ENCODE data around the gene CSNK2A2. TPM values are rescaled to one million over a fixed set of nuclear protein-coding genes. Genes with fewer than 3 reads are reported as not detected.

CSNK2A2 gene
- total RNA-seq, 1 donor from 2014 or later = 45.0 TPM

DNA sequence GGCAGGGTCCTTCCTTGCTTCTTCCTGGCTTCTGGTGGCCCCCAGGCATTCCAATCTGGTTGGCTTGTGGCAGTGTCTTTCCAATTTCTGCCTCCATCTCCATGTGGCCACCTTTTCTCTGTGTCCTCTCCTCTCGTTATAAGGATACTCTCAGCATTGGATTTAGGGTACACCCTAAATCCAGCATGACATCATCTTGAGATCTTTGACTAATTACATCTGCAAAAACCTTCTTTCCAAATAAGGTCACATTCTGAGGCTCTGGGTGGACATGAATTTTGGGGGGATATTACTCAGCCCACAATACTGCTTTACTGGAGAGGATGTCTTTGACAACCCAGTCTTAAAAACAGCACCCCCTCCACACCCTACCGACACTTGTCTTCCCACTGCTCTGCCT, 49.8 kb downstream of the CSNK2A2 start:
- no peak for DNase-seq (ENCODE audit: low read depth, low spot score)

DNA sequence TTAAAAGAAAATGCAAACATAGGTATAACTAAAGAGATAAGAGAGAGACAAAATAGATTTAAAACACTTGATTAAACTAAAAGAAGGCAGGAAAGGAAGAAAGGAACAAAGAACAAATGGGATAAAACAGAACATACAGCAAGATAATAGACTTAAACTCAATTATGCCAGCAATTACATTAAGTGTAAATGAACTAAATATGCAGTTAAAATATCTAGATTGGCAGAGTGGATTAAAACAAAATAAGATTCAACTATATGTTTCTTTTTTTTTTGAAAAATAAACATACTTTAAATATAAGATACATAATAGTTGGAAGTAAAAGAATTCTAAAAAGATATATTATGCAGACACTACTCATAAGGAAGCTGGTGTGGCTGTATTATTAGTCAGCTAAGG, 59.1 kb downstream of the CSNK2A2 start:
- no peak for DNase-seq (ENCODE audit: low read depth, low spot score)

DNA sequence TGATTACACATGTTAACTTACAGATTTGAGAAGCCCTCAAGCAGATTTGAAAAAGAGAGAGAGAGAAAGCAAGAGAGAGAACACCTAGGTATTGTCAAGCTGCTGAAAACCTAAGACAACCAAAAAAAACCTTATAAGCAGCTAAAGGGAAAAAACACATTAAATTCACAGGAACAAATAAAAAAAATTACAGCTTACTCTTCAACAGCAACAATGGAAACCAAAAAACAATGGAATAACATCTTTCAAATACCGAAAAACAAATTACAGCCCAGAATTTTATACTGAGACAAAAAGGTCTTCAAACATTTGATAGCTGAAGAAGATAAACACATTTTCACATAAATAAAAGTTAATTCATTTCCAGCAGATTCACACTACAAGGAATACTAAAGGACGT, 60.3 kb downstream of the CSNK2A2 start:
- no peak for DNase-seq (ENCODE audit: low read depth, low spot score)

DNA sequence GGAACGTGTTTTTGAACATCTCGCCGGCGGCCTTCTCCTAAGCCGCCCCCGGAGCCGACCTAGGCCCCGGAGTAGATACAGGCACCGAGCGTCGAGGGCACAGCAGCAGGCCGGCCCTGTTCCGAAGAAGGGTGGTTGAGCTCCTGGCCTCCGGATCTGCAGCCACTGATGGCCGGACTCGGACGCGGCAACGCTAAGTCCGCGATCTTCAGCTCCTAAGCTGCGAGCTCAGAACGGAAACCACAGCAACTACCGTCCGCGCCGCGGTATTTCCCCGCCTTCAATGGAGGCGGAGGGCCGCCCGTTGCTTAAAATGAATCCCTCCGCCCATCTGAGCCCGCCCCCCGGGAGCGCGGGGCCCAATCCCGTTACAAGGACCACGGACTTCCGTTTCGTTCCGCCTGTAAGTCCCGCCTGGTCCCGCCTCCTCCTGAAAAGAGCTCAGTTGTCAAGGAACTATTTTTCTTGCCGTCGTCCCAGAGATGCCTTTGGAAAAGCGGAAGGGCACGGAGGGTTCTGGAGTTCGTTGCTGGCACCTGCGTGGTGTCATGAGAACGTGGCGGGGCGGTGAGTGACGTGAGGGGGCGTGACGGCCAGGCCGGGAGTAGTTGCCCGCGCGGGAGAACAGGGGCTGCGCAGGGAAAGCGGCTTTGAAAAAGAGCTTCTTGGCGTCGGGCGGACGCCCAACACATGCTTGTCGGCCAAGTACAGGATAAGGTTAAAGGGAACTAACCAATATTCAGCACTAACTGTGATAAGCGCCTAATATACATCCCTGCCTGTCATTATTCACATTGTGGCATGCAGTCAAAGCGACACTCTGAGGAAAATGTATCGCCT, 68.6 kb downstream of the CSNK2A2 start, which contains the start of gene CFAP20:
TSS of gene CFAP20 (minus strand) at position 285 of the 840 bp plus-strand sequence. CDS start at position 19, 266 bp downstream.
- DNase-seq (ENCODE audit: low read depth, low spot score) = peak; percentile 100

DNA sequence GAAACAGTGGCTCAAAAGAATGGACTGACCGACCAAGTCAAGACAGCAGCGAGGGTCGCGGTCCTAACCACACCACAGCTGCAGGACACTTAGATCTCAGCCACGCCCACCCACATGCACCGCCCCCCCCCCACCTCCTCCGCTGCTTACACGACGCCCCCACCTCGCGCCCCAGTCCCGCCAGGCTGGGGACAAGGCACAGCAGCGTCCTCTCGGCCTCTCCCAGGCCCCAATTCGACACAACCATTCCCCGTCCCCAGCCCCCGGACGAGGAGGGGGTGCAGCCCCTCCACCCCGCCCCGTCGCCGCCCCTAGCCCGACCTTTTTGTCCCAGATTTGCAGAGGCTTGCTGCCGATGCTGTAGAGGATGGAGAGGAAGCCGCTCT, 69.2 kb downstream of the CSNK2A2 start:
- no peak for DNase-seq (ENCODE audit: low read depth, low spot score)

DNA sequence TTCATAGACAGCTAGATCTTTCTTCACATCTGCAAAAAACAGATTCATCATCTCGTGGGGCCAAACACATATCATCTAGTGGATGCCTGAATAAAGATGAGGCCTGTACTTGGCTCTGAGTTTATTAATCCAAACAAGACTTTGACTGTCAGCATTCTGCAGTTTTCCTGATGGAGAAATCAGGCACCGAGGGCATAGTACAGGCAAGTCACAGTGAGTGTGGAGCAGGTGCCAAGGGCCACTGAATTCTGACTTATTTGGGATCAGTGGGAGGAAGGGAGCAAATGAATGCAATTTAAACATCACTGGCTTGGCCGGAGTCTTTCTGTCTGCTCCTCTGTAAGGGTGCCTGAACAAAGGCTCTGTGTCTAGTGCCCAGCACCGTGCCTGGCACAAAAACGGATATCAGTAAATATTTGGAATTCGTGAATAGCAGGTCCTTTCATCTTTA, 69.7 kb downstream of the CSNK2A2 start:
- no peak for DNase-seq (ENCODE audit: low read depth, low spot score)

DNA sequence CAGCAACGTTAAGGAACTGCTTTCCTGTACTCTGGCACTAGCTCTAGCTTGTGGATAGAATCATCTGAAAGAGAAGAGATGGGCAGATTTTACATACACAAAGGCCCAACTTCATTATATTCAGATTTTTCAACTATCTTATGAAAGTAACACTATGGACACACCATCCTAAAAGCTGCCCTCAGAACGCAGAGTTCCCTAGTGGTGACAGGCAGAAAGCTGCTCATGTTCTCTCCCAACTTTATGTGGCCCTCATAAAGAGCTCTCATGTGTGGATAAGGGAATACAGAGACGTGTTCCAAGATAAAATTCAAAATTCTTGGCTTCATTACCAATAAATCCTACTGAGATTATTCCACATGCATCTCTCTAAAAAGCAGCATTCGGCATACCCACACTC, 70.3 kb downstream of the CSNK2A2 start:
- no peak for DNase-seq (ENCODE audit: low read depth, low spot score)

DNA sequence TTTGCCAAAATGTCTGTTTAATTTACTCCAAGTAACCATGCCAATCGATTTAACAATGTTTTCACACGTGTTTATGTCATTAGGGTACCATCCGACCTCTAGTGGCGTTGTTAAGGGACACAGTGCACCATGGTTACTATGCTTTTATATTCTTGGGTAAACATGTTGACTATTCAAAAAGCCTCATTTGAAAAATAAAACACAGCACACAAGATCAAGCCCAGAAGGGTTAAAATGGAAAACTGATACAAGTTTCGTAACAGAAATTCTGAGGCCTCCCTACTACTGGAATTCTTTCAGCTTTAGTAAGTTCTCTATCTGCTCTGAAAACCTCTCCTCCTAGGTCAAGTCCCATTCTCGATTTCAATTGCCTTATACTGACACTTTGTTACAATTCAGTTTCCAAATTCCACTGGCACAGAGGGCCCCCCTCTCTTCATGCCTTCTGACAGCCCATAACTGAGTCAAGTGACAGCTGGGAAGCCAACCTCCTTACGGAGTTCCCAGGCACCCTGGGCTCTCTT, 70.8 kb downstream of the CSNK2A2 start:
- peak; percentile 54 for DNase-seq (ENCODE audit: low read depth, low spot score)

DNA sequence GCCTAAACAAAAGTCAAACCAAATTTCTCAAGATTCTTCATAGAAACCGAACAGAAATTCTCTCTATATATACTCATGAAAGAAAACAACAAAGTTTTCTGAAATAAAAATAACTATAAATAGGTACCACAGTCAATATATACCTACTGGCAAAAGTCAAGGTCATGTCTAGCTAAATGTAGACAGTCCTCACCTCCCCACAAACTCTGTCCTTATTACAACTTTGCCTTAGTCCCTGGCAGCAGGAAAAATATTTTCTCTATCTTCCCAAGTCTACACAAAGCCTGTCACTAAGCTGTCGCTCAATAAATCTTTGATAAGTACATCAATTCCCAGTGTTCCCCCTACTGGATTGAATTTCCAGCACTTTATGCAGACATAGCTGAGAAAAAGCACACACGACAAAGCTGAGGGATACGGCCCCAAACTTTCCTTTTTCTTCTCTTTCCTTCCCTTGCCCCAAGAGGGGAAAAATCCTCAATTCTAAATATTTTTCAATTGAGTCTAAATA, 71.4 kb downstream of the CSNK2A2 start:
- no peak for DNase-seq (ENCODE audit: low read depth, low spot score)

DNA sequence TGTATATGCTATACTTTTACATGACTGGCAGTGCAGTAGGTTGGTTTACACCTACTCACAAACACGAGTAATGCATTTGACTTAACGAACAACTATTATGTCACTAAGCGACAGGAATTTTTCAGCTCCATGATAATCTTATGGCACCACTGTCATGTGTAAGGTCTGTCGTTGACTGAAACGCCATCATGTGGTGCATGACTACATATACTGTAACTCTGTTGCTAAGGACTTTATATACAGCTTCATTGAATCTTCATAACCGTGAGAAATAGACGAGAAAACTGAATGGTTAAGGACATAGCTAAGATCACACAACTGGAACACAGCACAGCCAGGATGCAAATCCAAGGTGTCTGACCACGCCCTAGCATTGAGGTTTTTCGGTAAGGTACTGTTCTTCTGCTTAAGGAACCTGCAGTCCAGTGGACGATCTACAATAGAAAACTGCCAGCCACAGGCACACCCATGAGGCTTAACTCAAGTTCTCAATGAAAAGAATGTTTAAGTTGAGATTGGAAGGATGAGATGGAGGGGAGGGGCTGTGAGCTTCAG, 72.0 kb downstream of the CSNK2A2 start:
- no peak for DNase-seq (ENCODE audit: low read depth, low spot score)

DNA sequence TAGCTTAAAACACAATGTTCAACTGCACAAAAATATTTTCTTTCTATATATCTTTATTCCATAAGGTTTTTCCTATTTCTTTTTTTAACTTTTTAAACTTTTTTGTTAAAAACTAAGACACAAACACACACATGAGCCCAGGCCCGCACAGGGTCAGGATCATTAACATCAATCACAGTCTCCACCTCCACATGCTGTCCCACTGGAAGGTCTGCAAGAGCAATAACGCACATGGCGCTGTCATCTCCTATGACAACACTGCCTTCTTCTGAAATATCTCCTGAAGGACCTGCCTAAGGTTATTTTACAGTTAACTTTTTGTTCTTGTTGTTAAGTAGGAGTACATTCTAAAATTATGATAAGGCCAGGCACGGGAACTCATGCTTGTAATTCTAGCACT, 72.9 kb downstream of the CSNK2A2 start:
- no peak for DNase-seq (ENCODE audit: low read depth, low spot score)

DNA sequence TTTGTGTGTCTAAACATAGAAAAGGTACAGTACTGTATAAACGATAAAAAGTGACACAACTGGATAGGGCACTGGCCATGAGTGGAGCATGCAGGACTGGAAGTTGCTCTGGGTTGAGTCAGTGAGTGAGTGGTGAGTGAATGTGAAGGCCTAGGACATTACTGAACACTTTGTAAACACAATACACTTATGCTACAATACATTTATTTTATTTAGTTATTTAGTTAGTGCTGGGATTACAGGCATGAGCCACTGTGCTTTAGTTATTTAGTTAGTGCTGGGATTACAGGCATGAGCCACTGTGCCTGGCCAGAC, 73.3 kb downstream of the CSNK2A2 start:
- no peak for DNase-seq (ENCODE audit: low read depth, low spot score)

DNA sequence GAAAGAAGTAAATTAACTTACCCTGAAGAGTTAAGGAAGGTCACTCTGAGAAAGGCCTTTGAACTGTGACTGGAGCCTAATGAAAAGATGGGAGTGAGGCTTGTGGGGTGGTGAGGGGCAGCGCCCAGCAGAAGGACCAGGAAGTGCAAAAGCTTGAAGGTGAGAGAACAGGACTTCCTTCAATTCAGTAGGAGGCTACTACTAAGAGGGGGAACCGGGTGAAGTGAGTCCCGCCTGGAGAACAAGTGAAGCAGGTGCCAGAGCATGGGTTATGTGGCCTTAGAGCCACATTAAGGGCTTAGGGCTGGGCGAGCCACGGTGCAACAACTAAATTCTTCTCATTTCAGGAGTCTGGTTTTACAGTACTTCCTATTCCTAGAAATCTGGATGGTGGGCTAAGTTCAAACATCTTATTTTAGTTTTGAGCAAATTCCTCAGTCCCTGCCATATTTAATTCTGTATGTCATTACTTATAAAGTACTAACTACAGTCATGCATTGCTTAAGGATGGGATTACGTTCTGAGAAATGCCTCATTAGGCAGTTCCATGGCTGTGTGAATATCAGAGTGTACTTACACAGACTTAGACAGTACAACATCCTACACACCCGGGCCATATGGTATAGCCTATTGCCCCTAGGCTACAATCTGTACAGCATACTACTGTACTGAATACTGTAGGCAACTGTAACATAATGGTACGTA, 73.9 kb downstream of the CSNK2A2 start:
- no peak for DNase-seq (ENCODE audit: low read depth, low spot score)

DNA sequence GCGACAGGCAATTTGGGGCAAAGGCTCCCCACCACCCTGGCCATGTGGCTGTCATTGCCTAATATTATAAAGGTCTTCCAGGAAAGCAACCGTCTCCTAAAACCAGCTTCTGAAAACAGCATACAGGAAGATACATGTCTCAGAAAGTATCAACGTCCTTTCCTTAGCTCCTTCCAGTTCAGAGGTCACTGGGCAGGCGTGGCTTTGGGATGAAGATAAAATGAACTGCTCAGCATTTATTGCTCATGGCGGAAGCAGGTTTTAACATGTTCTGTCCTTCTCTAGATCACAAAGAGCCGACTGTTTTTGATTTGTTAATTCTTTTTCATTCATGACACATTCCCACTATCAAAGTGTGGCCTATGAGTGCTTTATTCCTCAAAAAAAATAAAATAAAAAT, 76.8 kb downstream of the CSNK2A2 start:
- no peak for DNase-seq (ENCODE audit: low read depth, low spot score)

DNA sequence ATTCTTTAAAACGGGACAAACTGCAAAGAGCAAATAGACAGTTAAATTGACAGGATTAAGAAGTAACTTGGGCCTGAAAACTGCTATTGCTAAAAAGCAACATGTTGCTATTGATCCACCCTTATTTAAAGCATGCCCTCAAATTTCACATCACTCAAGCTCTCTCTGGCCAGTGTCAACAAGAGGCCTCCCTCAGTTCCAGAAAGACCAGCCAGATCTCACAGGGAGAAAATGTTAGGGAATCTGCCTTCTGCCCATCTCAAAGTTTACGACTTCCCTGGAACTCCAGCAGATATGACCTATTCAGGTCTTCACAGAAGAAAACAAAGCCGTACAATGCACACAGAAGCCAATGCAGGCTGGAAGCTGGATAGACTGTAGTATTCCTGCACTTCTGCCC, 77.7 kb downstream of the CSNK2A2 start:
- DNase-seq (ENCODE audit: low read depth, low spot score) = no peak

DNA sequence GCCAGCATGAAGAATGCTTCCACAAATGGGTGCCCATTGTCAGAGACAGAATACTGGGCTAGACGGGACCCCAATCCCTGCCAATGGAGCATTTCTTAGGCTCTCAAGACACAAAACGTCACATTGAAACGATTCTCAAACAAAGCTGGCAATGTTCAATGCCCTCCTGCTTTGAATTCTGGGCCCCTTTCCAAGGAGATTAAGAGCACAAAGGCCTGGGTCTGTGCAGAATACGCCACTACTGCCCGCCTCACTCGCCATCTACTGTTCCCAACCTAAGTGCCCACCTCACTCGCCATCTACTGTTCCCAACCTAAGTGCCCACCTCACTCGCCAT, 78.4 kb downstream of the CSNK2A2 start:
- DNase-seq (ENCODE audit: low read depth, low spot score) = no peak

DNA sequence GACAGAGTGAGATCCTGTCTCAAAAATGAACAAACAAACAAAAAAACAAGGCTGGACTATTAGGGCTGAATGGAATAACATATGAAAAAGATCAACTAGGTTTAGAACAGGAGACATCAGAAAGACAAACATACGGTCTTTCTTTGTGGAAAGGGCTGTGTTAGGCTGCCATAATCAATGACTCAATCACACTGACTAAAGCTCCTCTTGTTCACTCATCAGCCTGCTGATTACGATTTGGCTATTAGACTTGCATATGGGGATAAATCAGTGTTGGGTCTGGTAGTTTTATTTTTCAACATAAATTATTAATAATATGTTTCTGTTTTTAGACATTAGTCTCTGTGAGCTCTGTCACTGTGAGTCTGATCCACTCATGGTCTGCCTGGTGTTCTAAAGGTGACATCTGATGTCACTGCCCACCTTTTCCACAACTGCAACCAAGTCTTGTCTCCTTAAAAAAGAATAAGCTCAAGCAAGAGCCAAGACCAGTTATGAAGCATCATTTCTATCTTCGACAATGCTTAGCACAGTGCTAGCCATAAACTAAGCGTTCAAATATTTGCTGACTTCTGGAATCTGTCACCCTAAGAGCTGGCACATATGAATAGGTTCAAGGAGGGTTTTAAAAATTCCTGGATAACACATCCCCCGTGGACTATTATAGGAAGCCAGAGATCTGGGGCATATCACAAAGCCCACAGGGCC, 79.0 kb downstream of the CSNK2A2 start:
- DNase-seq (ENCODE audit: low read depth, low spot score) = no peak

DNA sequence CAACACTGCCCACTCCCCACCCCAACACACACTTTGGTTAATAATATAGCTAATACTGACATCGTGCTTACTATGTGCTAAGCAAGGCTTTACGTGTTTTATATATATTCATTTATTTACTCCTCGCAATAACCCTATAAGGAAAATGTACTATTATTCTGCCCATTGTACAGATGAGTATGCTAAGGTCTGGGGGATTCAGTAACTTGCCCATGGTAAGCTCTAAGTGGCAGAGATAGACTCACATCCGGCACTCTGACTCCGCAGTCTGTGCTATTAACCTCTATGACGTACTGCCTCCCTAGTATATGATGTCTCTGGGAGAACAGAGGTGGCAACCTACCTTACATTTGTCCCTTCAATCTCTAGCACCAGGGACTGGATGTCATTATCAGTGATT, 81.4 kb downstream of the CSNK2A2 start:
- DNase-seq (ENCODE audit: low read depth, low spot score) = no peak

DNA sequence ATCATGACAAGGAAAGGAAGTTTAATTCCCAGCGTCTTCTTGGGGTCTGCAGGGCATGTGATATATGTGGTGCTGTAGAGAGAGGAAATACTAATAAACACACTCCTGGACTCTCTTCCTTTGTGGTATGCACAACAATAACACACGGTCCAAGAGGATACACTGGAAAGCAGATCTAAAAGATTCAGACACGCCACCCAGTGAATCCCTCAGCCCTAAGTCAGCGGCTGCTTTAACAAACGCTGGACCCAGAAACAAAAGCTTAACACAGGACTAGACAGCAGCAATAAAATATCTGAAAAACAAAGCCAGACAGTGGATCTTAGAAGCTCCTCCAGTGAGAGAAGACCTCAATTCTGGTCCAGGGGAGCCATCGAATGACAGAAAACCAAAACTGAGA, 81.8 kb downstream of the CSNK2A2 start:
- no peak for DNase-seq (ENCODE audit: low read depth, low spot score)

DNA sequence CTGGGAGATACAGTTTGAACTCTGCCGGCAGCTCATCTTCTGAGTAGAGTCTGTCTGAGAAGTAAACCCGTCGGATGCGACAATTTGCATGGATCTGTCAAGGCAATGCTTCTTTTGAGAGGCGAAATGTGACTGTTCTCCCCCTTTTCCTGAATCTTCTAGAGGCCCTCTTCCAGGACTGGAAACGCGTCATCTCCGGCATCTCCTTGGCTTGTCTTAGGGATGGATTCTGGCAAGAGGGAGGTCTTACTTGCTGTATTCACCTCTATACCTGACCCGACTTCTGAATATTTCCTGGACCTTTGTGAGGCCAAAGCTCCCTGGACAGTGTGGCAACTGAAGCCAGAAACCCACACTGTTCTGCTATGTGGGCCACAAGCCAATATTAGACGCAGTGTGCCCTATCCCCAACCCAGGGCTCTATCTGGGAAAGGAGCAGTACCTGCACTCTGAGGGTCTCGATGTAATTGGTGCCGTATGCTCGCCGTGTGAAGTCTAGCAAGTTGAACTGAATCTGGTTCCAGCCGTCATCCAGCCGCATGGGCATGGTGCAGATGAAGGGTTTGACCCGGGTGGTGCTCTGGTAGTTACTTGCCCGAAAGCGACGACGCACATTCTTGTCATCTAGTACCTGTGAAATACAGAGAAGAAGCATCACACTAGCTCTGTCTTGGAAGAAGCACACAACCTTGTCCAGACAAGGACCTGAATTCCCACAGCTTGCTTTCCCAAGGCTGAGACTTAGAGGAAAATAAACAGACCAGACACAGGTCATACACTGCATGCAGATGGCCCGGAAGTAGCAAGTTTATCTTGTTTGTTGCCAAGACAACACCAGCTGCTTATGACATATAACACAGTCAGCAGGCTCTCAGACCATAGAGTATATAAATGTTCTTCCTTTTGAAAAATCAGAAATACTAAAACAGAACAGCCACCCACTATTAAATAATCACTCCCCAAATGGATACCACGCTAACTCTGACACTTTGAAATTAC, 82.8 kb downstream of the CSNK2A2 start:
- no peak for DNase-seq (ENCODE audit: low read depth, low spot score)

DNA sequence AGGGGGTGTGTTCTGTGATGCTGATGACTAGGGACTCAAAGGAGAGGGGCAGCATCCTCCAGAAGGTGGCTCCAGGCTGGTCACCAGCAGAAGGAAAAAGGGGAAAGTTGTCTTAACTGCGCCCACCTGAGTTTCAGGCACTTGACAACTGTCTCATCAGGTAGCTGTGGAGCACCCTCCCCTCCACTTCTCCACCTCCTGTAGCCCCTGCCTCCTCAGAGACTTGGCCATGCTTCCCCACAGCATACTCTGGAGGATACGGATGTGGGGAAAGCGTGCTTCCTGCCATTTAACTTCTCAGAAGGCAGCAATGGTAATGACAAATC, 86.6 kb downstream of the CSNK2A2 start:
- DNase-seq (ENCODE audit: low read depth, low spot score) = no peak

All from pulmonary artery endothelial cell (primary cell).